Activated B cell treated with CpG ODN at 0.5 μM for 24 hours (primary cell): ENCODE data around the gene NTN4. TPM values are rescaled to one million over a fixed set of nuclear protein-coding genes. Genes with fewer than 3 reads are reported as not detected.

Experiments
- ATAC-seq: fragments of 200-7000 bp; cut with Tn5 transposase; one replicate; pipeline ENCODE4 v1.10.0; 2021; ENCODE audit warnings: low read depth, mild to moderate bottlenecking, moderate library complexity
- CTCF ChIA-PET: fragments of 350-600 bp; sonication (Branson Sonifier 250); formaldehyde crosslinking; loops from one replicate; lab custom pipeline; 2021; ENCODE audit warnings: antibody characterized with exemption; lab: Charles Lee
- POLR2A ChIA-PET: fragments of 350-600 bp; sonication (Branson Sonifier 250); formaldehyde crosslinking; loops from one replicate; lab custom pipeline; 2021; ENCODE audit warnings: antibody characterized with exemption; lab: Charles Lee
- DNase-seq: peaks from one replicate; pipeline ENCODE4 v3.0.0; 2022
- H3K27ac Mint-ChIP-seq: one replicate; pipeline ENCODE4 v1.8.0; 2020; ENCODE audit warnings: mixed read lengths
- H3K27me3 Mint-ChIP-seq: one replicate; pipeline ENCODE4 v1.8.0; 2021; ENCODE audit warnings: mixed read lengths
- H3K36me3 Mint-ChIP-seq: one replicate; pipeline ENCODE4 v1.8.0; 2021; ENCODE audit warnings: low read depth, mixed read lengths
- H3K4me1 Mint-ChIP-seq: one replicate; pipeline ENCODE4 v1.8.0; 2021; ENCODE audit warnings: mixed read lengths
- H3K4me3 Mint-ChIP-seq: one replicate; pipeline ENCODE4 v1.8.0; 2020; ENCODE audit warnings: mild to moderate bottlenecking, mixed read lengths
- H3K9me3 Mint-ChIP-seq: one replicate; pipeline ENCODE4 v1.8.0; 2020; ENCODE audit warnings: mixed read lengths
- intact Hi-C: fragments of 100-400 bp; cut with micrococcal nuclease; formaldehyde crosslinking; loops from one replicate; pipeline ENCODE4 v1.15.1; 2024
- total RNA-seq: library from RNA; stranded (reverse); gene quantifications from 2 replicates; pipeline ENCODE4 v1.2.3, GENCODE V29; 2022
- TF ChIP-seq, protein P1 (sequence below): fragments of 200-600 bp; IDR thresholded peaks from one replicate; pipeline ENCODE4 v1.8.0; 2022; ENCODE audit warnings: antibody characterized with exemption, mild to moderate bottlenecking

The NTN4 gene
- total RNA-seq, 1 donor from 2014 or later, result 0.20 TPM

DNA sequence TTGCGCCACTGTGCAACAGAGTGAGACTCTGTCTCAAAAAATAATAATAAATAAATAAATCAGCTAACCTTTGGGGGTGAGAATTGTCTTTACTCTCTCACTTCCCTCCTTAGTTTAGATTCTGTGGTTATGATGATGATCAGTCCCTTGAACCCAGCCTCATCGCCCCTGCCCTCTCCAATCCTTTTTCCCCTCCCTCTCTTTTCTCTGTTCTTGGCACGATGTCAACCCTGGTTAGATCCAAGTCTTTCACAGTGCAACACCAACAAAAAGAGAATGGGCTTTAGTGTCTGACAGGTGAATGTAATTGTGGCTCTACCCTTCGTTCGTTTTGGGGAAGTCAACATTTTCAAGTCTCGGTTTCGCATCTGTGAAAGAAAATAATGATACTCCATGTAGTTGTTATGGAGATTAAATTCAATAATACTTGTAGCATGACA is 59.0 kb downstream of the NTN4 start:
- POLR2A ChIA-PET, result interaction anchor here (0.6 kb wide), 1 partner anchor 645 kb away, joined by 3 read pairs; no protein-coding TSS in a partner anchor
- intact Hi-C loops, result no loop called here

DNA sequence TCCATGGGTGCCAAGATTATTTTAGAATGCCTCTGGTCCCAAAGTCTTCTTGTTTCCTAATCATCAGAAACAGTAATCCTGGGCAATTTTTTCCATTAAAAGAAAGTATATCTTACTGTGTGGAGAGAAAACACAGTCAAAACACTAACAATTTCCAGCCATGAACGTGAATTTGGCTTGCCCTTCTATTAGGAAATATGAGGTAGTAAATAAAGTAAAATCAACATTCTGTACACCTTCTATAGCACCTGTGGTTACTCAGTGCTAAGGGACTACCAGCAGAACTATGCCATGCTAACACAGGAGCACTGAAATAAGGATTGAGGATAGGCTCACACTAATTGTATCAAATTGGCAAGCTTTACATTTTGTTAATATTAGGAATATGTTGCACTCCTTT is 60.1 kb downstream of the NTN4 start:
- TF ChIP-seq, protein P1, sequence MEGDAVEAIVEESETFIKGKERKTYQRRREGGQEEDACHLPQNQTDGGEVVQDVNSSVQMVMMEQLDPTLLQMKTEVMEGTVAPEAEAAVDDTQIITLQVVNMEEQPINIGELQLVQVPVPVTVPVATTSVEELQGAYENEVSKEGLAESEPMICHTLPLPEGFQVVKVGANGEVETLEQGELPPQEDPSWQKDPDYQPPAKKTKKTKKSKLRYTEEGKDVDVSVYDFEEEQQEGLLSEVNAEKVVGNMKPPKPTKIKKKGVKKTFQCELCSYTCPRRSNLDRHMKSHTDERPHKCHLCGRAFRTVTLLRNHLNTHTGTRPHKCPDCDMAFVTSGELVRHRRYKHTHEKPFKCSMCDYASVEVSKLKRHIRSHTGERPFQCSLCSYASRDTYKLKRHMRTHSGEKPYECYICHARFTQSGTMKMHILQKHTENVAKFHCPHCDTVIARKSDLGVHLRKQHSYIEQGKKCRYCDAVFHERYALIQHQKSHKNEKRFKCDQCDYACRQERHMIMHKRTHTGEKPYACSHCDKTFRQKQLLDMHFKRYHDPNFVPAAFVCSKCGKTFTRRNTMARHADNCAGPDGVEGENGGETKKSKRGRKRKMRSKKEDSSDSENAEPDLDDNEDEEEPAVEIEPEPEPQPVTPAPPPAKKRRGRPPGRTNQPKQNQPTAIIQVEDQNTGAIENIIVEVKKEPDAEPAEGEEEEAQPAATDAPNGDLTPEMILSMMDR, result no peak
- no peaks in the 10 kb centered on the region for H3K36me3 Mint-ChIP-seq
- ATAC-seq, result no peak
- no peak overlapping the region for H3K4me3 Mint-ChIP-seq
- peaks cover 12% of the 10 kb centered on the region for H3K9me3 Mint-ChIP-seq
- intact Hi-C loops, result no loop called here
- peaks cover 6% of the 10 kb centered on the region for H3K27me3 Mint-ChIP-seq
- no peak for DNase-seq
- ChIA-PET CTCF (interaction anchor here (1.0 kb wide), 1 partner anchor 15 kb away, joined by 3 read pairs; no protein-coding TSS in a partner anchor), POLR2A (no interaction called here)
- peaks cover 10% of the 10 kb centered on the region for H3K4me1 Mint-ChIP-seq
- H3K27ac Mint-ChIP-seq, result no peak overlapping the region

More for the DNA sequence above, 59.0 kb downstream of the NTN4 start:
- CTCF ChIA-PET, result no interaction called here
- DNase-seq, result no peak
- Mint-ChIP-seq H3K9me3 (peaks cover 7% of the 10 kb centered on the region), H3K36me3 (no peaks in the 10 kb centered on the region), H3K27me3 (peaks cover 5% of the 10 kb centered on the region), H3K4me3 (peak overlapping the region; percentile 54), H3K4me1 (peaks cover 10% of the 10 kb centered on the region), H3K27ac (peak overlapping the region; percentile 76)
- peak; percentile 61 for ATAC-seq
- TF ChIP-seq, protein P1, result no peak

DNA sequence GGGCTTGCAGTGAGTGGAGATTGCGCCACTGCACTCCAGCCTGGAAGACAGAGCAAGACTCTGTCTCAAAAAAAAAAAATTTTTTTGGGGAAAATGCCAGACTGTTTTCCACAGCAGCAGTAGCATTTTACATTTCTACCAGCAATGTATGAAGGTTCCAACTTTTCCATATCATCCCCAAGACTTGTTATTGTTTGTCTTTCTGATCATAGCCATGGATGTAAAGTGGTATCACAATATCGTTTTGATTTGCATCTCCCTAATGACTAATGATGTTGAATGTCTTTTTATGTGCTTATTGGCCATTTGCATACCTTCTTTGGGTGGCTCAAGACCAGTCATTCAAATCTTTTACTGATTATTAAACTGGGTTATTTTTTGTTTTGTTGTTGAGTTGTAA is 63.7 kb downstream of the NTN4 start:
- ATAC-seq (no peak), DNase-seq (no peak)
- Mint-ChIP-seq H3K4me3 (no peak overlapping the region), H3K9me3 (peaks cover 12% of the 10 kb centered on the region), H3K27ac (no peak overlapping the region), H3K36me3 (no peaks in the 10 kb centered on the region), H3K27me3 (peaks cover 8% of the 10 kb centered on the region), H3K4me1 (peaks cover 17% of the 10 kb centered on the region)
- TF ChIP-seq, protein P1, result no peak
- intact Hi-C loops, result no loop called here
- POLR2A ChIA-PET, result no interaction called here
- CTCF ChIA-PET, result no interaction called here

- TF ChIP-seq, protein P1, result no peak
- DNase-seq, result no peak
- H3K4me1 Mint-ChIP-seq, result peaks cover 10% of the 10 kb centered on the region
- no peak overlapping the region for H3K4me3 Mint-ChIP-seq
- POLR2A ChIA-PET, result no interaction called here
- CTCF ChIA-PET, result no interaction called here
- H3K36me3 Mint-ChIP-seq, result no peaks in the 10 kb centered on the region
- peaks cover 8% of the 10 kb centered on the region for H3K27me3 Mint-ChIP-seq
- no peak for ATAC-seq
- intact Hi-C loops, result no loop called here
- H3K27ac Mint-ChIP-seq, result no peak overlapping the region
- H3K9me3 Mint-ChIP-seq, result peaks cover 12% of the 10 kb centered on the region
Measured at GRCh38 chr12:95724767-95725166, 65.8 kb downstream of the NTN4 start.

- Mint-ChIP-seq H3K36me3 (no peaks in the 10 kb centered on the region), H3K4me1 (peaks cover 10% of the 10 kb centered on the region), H3K9me3 (peaks cover 12% of the 10 kb centered on the region), H3K27ac (peak overlapping the region; percentile 26), H3K27me3 (peaks cover 6% of the 10 kb centered on the region), H3K4me3 (no peak overlapping the region)
- DNase-seq (no peak), ATAC-seq (peak; percentile 61)
- ChIA-PET CTCF (no interaction called here), POLR2A (no interaction called here)
- TF ChIP-seq, protein P1, result no peak
- intact Hi-C loops, result no loop called here
Measured at GRCh38 chr12:95723693-95724384, 66.7 kb downstream of the NTN4 start.
